Measurements from ENCODE around the gene TPM1.

The TPM1 gene

GRCh38 chr15:63061975-63062374, 19.4 kb downstream of the TPM1 start:
- TF ChIP-seq CTCF (conservative IDR thresholded peaks at IDR 0.05; ENCODE audit: low read depth, low read length), result no peak
- H3K4me3 ChIP-seq (ENCODE audit: low read depth, low read length), result no peak overlapping the region
- DNase-seq (ENCODE audit: low read depth), result no peak

GRCh38 chr15:63063164-63063756, 20.7 kb downstream of the TPM1 start:
- no peak for TF ChIP-seq CTCF (conservative IDR thresholded peaks at IDR 0.05; ENCODE audit: low read depth, low read length)
- no peak for DNase-seq (ENCODE audit: low read depth)
- H3K4me3 ChIP-seq (ENCODE audit: low read depth, low read length), result no peak overlapping the region

GRCh38 chr15:63063877-63064409, 21.4 kb downstream of the TPM1 start:
- H3K4me3 ChIP-seq (ENCODE audit: low read depth, low read length), result no peak overlapping the region
- no peak for TF ChIP-seq CTCF (conservative IDR thresholded peaks at IDR 0.05; ENCODE audit: low read depth, low read length)
- DNase-seq (ENCODE audit: low read depth), result no peak

GRCh38 chr15:63065262-63066221, 23.0 kb downstream of the TPM1 start:
- no peak for DNase-seq (ENCODE audit: low read depth)
- H3K4me3 ChIP-seq (ENCODE audit: low read depth, low read length), result no peak overlapping the region
- no peak for TF ChIP-seq CTCF (conservative IDR thresholded peaks at IDR 0.05; ENCODE audit: low read depth, low read length)

- TF ChIP-seq CTCF (conservative IDR thresholded peaks at IDR 0.05; ENCODE audit: low read depth, low read length), result no peak
- DNase-seq (ENCODE audit: low read depth), result no peak
- H3K4me3 ChIP-seq (ENCODE audit: low read depth, low read length), result no peak overlapping the region
Measured at GRCh38 chr15:63066272-63066671, 23.7 kb downstream of the TPM1 start.

- H3K4me3 ChIP-seq (ENCODE audit: low read depth, low read length), result no peak overlapping the region
- TF ChIP-seq CTCF (conservative IDR thresholded peaks at IDR 0.05; ENCODE audit: low read depth, low read length), result no peak
- DNase-seq (ENCODE audit: low read depth), result no peak
Measured at GRCh38 chr15:63067306-63067705, 24.8 kb downstream of the TPM1 start.

All from choroid plexus epithelial cell (primary cell).